Neural crest cell (in vitro differentiated cells): ENCODE data around the gene SLC38A8. TPM values are rescaled to one million over a fixed set of nuclear protein-coding genes. Genes with fewer than 3 reads are reported as not detected.

Source experiments
- DNase-seq: peaks from one replicate; pipeline ENCODE4 v3.0.0; 2021; ENCODE audit warnings: low read depth, mixed read lengths, low spot score
- H3K27ac Mint-ChIP-seq: one replicate; pipeline ENCODE4 v1.8.0; 2021; ENCODE audit warnings: mild to moderate bottlenecking, mixed read lengths; ENCODE audit not compliant: unreplicated experiment
- H3K27me3 Mint-ChIP-seq: 2 replicates; pipeline ENCODE4 v1.8.0; 2021; ENCODE audit warnings: low read depth, mild to moderate bottlenecking, mixed read lengths
- H3K36me3 Mint-ChIP-seq: 2 replicates; pipeline ENCODE4 v1.8.0; 2021; ENCODE audit warnings: low read depth, mild to moderate bottlenecking, mixed read lengths
- H3K4me1 Mint-ChIP-seq: 2 replicates; pipeline ENCODE4 v1.8.0; 2021; ENCODE audit warnings: mixed read lengths
- H3K4me3 Mint-ChIP-seq: one replicate; pipeline ENCODE4 v1.8.0; 2021; ENCODE audit warnings: mild to moderate bottlenecking, mixed read lengths
- H3K9me3 Mint-ChIP-seq: 2 replicates; pipeline ENCODE4 v1.8.0; 2021; ENCODE audit warnings: mixed read lengths
- CTCF ChIP-seq: fragments of 200-600 bp; sonication (generic); conservative IDR thresholded peaks from 2 replicates; pipeline ENCODE4 v1.5.0; 2021; ENCODE audit warnings: antibody characterized with exemption, mild to moderate bottlenecking
- total RNA-seq: library from RNA; stranded (reverse); gene quantifications from 2 replicates; pipeline ENCODE4 v1.2.1, GENCODE V29; 2021

Gene SLC38A8
- total RNA-seq, 1 donor from 2014 or later = not detected

DNA sequence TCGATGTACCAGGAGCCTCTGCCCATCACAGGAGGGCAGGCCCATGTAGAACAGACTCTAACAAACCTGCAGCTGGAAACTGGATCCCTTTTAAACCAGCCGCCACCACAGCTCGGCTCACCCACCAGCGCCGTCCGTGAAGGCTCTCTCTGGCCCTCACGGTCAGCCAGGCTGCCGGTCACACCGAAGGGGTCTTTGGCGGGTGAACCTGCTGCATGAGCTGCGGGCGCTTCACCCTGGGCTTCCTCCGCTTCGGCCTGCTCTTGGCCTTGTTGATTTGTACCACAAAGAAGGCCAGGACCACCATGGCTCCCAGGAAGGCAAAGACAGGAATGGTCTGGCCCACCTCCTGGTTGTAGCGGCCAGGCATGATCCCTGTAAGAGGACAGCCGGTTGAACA lies 11.7 kb upstream of the SLC38A8 start:
- no peak for DNase-seq
- no peak overlapping the region for H3K4me3 Mint-ChIP-seq
- no peaks in the 10 kb centered on the region for H3K27me3 Mint-ChIP-seq
- H3K36me3 Mint-ChIP-seq = peaks cover 6% of the 10 kb centered on the region
- H3K27ac Mint-ChIP-seq = no peak overlapping the region
- no peak for TF ChIP-seq CTCF
- no peaks in the 10 kb centered on the region for H3K9me3 Mint-ChIP-seq
- H3K4me1 Mint-ChIP-seq = peaks cover 7% of the 10 kb centered on the region

DNA sequence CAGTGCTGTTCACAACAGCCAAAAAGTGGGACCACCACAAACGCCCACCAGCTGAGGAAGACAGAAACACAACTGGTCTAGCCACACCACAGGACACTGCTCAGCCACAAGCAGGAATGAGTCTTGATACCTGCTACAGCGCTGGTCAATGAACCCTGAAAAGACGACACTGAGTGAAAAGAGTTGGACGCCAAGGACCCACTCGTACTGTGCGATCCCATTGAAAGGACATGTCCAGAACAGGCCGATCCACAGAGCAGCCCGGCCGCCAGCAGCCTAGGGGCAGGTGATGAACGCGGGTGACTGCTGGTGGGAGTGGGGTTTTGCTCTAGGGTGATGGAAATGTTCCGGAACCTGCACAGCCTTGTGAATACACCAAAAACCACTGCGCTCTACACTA lies 10.6 kb upstream of the SLC38A8 start:
- no peak overlapping the region for H3K4me3 Mint-ChIP-seq
- no peaks in the 10 kb centered on the region for H3K27me3 Mint-ChIP-seq
- H3K4me1 Mint-ChIP-seq = peaks cover 11% of the 10 kb centered on the region
- DNase-seq = no peak
- H3K27ac Mint-ChIP-seq = no peak overlapping the region
- peaks cover 6% of the 10 kb centered on the region for H3K36me3 Mint-ChIP-seq
- no peaks in the 10 kb centered on the region for H3K9me3 Mint-ChIP-seq
- TF ChIP-seq CTCF = no peak

GRCh38 chr16:84052071-84052622 lies 9.6 kb upstream of the SLC38A8 start:
- H3K27ac Mint-ChIP-seq = no peak overlapping the region
- no peak for DNase-seq

DNA sequence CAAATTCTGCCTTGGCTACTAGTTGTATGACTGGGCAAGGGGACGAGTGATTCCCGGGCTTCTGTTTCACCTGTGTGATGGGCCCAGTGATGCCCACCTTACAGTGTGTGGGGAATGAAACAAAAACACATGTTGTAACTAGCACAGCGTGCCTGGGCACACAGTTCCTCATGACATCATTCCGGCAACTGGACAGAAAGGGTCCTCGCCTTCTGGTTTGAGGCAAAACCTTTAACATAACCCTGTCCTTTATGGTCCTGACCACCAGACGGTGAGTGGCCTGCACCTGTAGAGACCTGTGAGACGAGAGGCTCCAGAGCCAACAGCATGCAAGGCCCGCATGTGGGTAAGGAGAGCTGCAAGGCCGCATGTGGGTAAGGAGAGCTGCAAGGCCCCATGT lies 7.7 kb upstream of the SLC38A8 start:
- no peak for DNase-seq
- Mint-ChIP-seq H3K4me3 (no peak overlapping the region), H3K27me3 (no peaks in the 10 kb centered on the region), H3K4me1 (peaks cover 14% of the 10 kb centered on the region), H3K36me3 (peaks cover 2% of the 10 kb centered on the region), H3K27ac (peak overlapping the region; percentile 57), H3K9me3 (no peaks in the 10 kb centered on the region)
- no peak for TF ChIP-seq CTCF

More at GRCh38 chr16:84052071-84052622, 9.6 kb upstream of the SLC38A8 start:
- Mint-ChIP-seq H3K27me3 (no peaks in the 10 kb centered on the region), H3K4me1 (peaks cover 14% of the 10 kb centered on the region), H3K36me3 (peaks cover 2% of the 10 kb centered on the region), H3K9me3 (no peaks in the 10 kb centered on the region), H3K4me3 (no peak overlapping the region)
- no peak for TF ChIP-seq CTCF

DNA sequence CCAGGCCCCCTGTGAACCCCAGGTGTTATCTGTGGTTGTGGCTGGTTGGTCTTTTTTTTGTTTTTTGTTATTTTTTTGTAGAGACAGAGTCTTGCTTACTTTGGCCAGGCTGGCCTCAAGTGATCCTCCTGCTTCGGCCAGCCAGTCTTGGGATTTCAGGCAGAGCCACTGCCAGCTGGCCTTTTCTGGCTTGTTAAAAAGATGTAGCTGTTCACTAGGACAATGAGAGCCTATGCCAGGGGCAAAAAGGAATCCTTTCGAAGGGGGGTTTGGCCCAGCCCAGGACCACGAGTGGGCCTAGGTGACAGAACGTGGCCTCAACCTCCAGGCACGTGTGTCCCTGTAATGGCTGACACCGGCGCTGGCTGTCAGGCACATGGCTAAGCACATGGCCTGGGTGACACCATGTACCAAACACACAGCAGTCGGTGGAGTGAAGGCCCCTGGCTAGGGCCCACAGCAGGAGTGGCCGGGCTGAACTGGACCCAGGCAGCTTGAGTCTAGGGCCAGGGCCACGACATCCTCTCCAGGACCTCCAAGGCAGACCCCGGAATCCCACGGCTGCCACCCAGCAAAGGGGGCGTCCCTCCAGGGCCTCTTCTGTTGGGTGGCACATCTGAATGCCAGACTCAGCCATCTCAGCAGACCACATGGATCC lies 6.9 kb upstream of the SLC38A8 start:
- no peak for TF ChIP-seq CTCF
- DNase-seq = no peak
- H3K36me3 Mint-ChIP-seq = peaks cover 2% of the 10 kb centered on the region
- no peak overlapping the region for H3K27ac Mint-ChIP-seq
- no peak overlapping the region for H3K4me3 Mint-ChIP-seq
- H3K27me3 Mint-ChIP-seq = no peaks in the 10 kb centered on the region
- no peaks in the 10 kb centered on the region for H3K9me3 Mint-ChIP-seq
- peaks cover 15% of the 10 kb centered on the region for H3K4me1 Mint-ChIP-seq
